C4-2B (cell line): ENCODE results near the gene RAMP3.

Experiments used
- H3K27ac ChIP-seq: fragments of 450-650 bp; 2 replicates; pipeline ENCODE4 v1.5.1; 2017
- ZFX ChIP-seq: fragments of 450-650 bp; IDR thresholded peaks from 2 replicates; pipeline ENCODE4 v1.6.1; 2017
- TF ChIP-seq, protein P1 (sequence below): fragments of 450-650 bp; conservative IDR thresholded peaks from 2 replicates; pipeline ENCODE4 v1.5.1; 2017; ENCODE audit warnings: mild to moderate bottlenecking

RAMP3 gene

DNA sequence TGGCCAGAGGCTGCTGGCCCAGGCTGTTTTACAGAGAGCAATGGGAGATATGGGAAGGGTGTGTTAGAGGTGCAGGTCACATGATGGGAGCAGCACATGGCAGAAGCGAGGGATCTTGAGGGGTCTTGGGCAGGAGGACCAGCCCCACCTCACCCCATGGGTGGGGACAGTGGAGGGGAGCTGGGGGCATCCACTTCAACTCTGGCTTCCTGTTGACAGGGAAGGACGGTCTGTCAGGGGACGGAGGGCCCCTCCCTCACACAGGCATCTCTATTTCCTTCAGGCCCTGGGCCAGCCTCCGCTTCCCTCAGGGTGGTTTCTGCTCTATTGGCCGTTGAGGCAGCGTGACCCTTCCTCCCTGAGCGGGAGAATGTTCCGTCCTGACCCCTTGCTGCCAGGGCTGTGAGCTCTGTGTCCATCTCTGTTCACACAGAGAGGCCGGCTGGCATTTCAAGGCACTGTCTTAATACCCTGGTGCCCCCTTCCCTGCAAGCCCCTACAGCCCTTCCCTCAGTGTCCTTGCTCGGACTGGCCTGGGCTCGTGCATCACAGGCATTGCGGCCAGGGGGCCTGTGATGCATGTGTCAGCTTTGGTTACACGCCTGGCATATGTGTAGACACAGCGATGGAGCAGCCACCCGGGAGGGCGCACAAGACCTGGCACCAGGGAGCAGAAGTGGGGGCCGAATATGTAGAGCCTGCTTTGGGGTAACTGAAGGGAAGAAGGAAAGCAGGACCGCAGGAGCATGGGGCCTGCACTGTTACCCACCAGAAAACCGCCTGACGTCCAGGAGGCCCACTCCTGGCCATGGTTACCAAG lies 31.8 kb downstream of the RAMP3 start:
- no peak overlapping the region for H3K27ac ChIP-seq
- TF ChIP-seq ZFX: no peak
- TF ChIP-seq, protein P1, sequence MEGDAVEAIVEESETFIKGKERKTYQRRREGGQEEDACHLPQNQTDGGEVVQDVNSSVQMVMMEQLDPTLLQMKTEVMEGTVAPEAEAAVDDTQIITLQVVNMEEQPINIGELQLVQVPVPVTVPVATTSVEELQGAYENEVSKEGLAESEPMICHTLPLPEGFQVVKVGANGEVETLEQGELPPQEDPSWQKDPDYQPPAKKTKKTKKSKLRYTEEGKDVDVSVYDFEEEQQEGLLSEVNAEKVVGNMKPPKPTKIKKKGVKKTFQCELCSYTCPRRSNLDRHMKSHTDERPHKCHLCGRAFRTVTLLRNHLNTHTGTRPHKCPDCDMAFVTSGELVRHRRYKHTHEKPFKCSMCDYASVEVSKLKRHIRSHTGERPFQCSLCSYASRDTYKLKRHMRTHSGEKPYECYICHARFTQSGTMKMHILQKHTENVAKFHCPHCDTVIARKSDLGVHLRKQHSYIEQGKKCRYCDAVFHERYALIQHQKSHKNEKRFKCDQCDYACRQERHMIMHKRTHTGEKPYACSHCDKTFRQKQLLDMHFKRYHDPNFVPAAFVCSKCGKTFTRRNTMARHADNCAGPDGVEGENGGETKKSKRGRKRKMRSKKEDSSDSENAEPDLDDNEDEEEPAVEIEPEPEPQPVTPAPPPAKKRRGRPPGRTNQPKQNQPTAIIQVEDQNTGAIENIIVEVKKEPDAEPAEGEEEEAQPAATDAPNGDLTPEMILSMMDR: no peak

DNA sequence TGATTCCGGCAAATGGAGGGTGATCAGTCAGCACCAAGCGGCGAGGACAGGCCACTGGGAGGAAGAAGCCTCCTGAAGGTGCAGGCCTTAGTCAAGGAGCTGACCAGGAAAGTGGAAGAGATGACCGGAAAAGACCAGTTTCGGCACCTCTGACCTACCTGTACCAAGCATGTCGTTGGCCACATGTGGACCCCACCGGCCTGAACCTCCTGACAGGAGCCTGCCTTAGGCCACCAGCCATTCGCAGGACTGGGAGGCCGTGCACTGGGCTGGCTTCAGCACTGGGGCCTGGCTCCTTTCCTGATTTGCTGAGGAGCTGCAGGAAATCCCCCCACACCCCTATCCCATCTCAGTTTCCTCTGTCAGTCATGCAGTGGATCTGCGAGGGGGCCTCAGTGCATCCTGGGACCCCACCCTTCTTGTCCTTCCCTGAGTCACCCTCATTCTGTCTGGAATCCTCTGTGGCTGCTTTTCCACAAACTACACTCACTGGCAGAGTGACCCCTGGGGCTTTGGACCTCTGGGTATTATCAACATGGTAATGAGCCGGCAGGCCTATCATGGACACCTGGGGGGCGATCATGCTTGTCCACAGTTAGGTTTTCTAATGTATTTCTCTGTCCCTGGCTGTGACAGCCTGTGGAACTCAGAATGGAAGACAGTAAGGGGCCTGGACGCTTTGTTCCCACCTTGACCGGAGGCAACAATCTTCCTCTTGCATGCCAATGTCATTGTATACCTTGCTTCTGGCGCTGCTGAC lies 33.0 kb downstream of the RAMP3 start:
- no peak overlapping the region for H3K27ac ChIP-seq
- no peak for TF ChIP-seq ZFX
- TF ChIP-seq, protein P1: no peak

DNA sequence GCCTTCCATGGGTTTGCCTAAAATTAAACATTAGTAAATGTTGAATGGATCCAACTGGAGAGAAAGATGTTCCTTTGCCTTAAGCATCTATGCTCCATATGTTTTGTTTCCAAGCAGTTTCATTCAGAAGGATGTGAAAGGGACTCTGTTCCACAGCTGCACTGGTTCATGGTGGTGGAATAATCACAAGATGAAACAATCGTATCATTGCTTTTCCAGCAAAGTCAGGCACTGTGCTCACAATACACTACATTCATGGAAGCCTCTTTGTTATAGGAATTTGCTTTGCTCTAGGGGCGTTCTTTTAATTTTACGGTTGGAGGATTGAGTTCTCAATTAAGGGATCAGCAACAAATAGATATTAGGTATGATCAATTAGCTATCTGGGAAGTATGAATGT lies 33.8 kb downstream of the RAMP3 start:
- TF ChIP-seq, protein P1: no peak
- TF ChIP-seq ZFX: no peak
- no peak overlapping the region for H3K27ac ChIP-seq

DNA sequence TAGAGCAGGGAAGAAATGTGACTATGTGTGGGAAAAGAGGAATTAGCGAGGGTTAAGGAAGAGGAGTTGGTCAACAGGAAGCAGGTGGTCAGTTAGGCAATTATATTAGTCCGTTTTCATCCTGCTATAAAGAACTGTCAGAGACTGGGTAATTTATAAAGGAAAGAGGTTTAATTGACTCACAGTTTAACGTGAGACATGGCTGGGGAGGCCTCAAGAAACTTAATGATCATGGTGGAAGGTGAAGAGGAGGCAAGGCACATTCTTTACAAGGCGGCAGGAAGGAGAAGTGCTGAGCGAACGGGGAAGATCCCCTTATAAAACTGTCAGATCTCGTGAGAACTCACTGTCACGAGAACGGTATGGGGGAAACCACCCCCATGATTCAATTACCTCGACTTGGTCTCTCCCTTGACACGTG lies 35.0 kb downstream of the RAMP3 start:
- no peak overlapping the region for H3K27ac ChIP-seq
- TF ChIP-seq, protein P1: no peak
- TF ChIP-seq ZFX: no peak

DNA sequence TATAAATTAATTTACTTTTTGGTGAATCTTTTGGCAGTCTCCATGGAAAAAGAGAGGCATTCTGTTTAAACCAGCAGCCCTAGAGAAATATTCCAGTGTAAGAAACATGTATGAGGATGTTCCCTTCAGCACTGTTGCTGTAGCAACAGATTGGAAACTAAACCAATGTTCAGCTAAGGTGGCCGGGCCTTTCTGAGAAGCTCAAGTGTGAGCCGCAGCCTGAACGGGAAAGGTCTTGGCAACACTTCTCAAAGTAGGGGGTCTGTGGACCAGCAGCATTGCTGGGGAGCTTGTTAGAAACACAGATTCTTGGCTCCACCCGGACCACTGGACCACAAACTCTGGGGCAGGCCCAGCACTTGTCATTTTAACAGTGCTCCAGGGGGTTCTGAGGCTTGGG lies 36.2 kb downstream of the RAMP3 start:
- TF ChIP-seq, protein P1: no peak
- TF ChIP-seq ZFX: no peak
- no peak overlapping the region for H3K27ac ChIP-seq

DNA sequence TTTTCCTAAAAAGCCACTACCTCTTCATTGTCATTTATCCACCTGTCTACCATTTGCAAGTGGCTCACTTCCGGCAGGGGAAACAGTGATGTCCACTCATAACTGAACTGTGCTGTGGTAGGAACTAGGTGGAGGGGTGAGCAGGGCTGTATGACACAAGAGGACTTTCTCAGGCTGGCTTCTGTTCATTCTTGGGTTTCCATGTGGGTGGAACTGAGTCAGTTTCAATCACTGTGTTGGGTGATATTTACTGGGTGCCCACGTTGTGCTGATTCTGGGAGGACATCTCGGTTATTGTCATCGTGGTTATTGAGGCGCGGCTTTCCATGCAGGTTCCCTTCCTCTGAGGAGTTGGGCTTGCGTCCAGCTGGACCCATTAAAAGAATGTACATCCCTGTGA lies 38.8 kb downstream of the RAMP3 start:
- no peak overlapping the region for H3K27ac ChIP-seq
- no peak for TF ChIP-seq ZFX
- TF ChIP-seq, protein P1: no peak

DNA sequence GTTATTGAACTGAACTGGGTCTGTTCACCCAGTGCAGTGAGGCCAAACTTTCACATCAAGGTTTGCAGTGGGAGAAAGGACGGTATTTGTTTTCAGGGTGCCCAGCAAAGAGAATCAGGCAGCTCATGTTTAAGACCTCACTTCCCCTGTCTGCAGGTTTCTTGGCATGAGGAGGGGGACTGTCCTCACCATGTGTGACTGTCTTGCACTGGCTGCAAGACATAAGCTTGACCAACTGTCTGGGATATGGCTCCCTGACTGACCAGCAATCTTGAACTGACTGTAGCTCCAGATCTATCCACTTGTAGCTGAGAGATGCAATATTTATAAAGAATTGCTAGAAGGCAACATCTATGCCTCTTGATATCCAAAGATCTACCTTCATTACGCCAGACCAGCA lies 39.9 kb downstream of the RAMP3 start:
- TF ChIP-seq, protein P1: no peak
- no peak for TF ChIP-seq ZFX
- H3K27ac ChIP-seq: no peak overlapping the region
